Measurements from ENCODE around the gene FAM53B.
"Not testable (repeated sequence)": the region's sequence is repeated elsewhere in the genome, so short reads cannot be mapped to it uniquely, and the experiment has no call there.

Gene FAM53B

GRCh38 chr10:124744102-124745050 is at the start of gene FAM53B:
Gene FAM53B, minus strand, starts transcription at chr10:124744378. Its CDS starts 37,665 bp downstream, at chr10:124706713.
- TF ChIP-seq POLR2A (IDR thresholded peaks at IDR 0.05; ENCODE audit: low read length), result no peak
- TF ChIP-seq GATA1 (IDR thresholded peaks at IDR 0.05; ENCODE audit: low read depth, low read length), result no peak
- DNase-seq, result peak; percentile 90 to 94

- DNase-seq, result no peak
- TF ChIP-seq GATA1 (IDR thresholded peaks at IDR 0.05; ENCODE audit: low read depth, low read length) (no peak), POLR2A (IDR thresholded peaks at IDR 0.05; ENCODE audit: low read length) (no peak)
These were observed 48.8 kb upstream of the FAM53B start for GRCh38 chr10:124792998-124793352.

GRCh38 chr10:124791547-124792348 is 47.6 kb upstream of the FAM53B start, which contains the start of gene EEF1AKMT2:
Gene EEF1AKMT2, minus strand, starts transcription at chr10:124791887. Its CDS starts 54 bp downstream, at chr10:124791833.
- TF ChIP-seq GATA1 (IDR thresholded peaks at IDR 0.05; ENCODE audit: low read depth, low read length) (no peak), POLR2A (IDR thresholded peaks at IDR 0.05; ENCODE audit: low read length) (peak; percentile 94)
- DNase-seq, result peak; percentile 92 to 94

- not testable (repeated sequence) for DNase-seq
These were observed 38.7 kb upstream of the FAM53B start for GRCh38 chr10:124782900-124783299.

- DNase-seq, result no peak
- TF ChIP-seq GATA1 (IDR thresholded peaks at IDR 0.05; ENCODE audit: low read depth, low read length) (no peak), POLR2A (IDR thresholded peaks at IDR 0.05; ENCODE audit: low read length) (no peak)
These were observed 24.6 kb upstream of the FAM53B start for GRCh38 chr10:124768791-124769190.

GRCh38 chr10:124765256-124765655 is 21.1 kb upstream of the FAM53B start:
- TF ChIP-seq GATA1 (IDR thresholded peaks at IDR 0.05; ENCODE audit: low read depth, low read length), result no peak
- DNase-seq, result no peak

- no peak for TF ChIP-seq GATA1 (IDR thresholded peaks at IDR 0.05; ENCODE audit: low read depth, low read length)
- TF ChIP-seq POLR2A (IDR thresholded peaks at IDR 0.05; ENCODE audit: low read length), result no peak
- DNase-seq, result no peak
These were observed 19.1 kb upstream of the FAM53B start for GRCh38 chr10:124763267-124763666.

GRCh38 chr10:124762281-124762680 is 18.1 kb upstream of the FAM53B start:
- no peak for TF ChIP-seq POLR2A (IDR thresholded peaks at IDR 0.05; ENCODE audit: low read length)
- TF ChIP-seq GATA1 (IDR thresholded peaks at IDR 0.05; ENCODE audit: low read depth, low read length), result no peak
- DNase-seq, result no peak

- TF ChIP-seq GATA1 (IDR thresholded peaks at IDR 0.05; ENCODE audit: low read depth, low read length) (no peak), POLR2A (IDR thresholded peaks at IDR 0.05; ENCODE audit: low read length) (no peak)
- no peak for DNase-seq
These were observed 12.2 kb upstream of the FAM53B start for GRCh38 chr10:124756156-124756903.

GRCh38 chr10:124755581-124755980 is 11.4 kb upstream of the FAM53B start:
- no peak for DNase-seq
- no peak for TF ChIP-seq POLR2A (IDR thresholded peaks at IDR 0.05; ENCODE audit: low read length)
- TF ChIP-seq GATA1 (IDR thresholded peaks at IDR 0.05; ENCODE audit: low read depth, low read length), result no peak

- no peak for TF ChIP-seq GATA1 (IDR thresholded peaks at IDR 0.05; ENCODE audit: low read depth, low read length)
- no peak for TF ChIP-seq POLR2A (IDR thresholded peaks at IDR 0.05; ENCODE audit: low read length)
- no peak for DNase-seq
These were observed 10.0 kb upstream of the FAM53B start for GRCh38 chr10:124754227-124754626.

- no peak for DNase-seq
- no peak for TF ChIP-seq POLR2A (IDR thresholded peaks at IDR 0.05; ENCODE audit: low read length)
These were observed 4.9 kb upstream of the FAM53B start for GRCh38 chr10:124748953-124749645.

GRCh38 chr10:124748166-124748565 is 4.0 kb upstream of the FAM53B start:
- TF ChIP-seq GATA1 (IDR thresholded peaks at IDR 0.05; ENCODE audit: low read depth, low read length) (no peak), POLR2A (IDR thresholded peaks at IDR 0.05; ENCODE audit: low read length) (no peak)
- peak in 1 of 2 experiments; percentile 15 for DNase-seq

Measured in erythroblast (primary cell).